Glutamatergic neuron (in vitro differentiated cells): ENCODE measurements around the gene PECR. TPM values are rescaled to one million over a fixed set of nuclear protein-coding genes. Genes with fewer than 3 reads are reported as not detected.

ENCODE experiments used
- DNase-seq: peaks from one replicate; pipeline ENCODE4 v3.0.0; 2022
- H3K27ac Mint-ChIP-seq: one replicate; pipeline ENCODE4 v1.8.0; 2020; ENCODE audit warnings: mild to moderate bottlenecking, mixed read lengths, inconsistent platforms; ENCODE audit not compliant: unreplicated experiment
- H3K27me3 Mint-ChIP-seq: one replicate; pipeline ENCODE4 v1.8.0; 2020; ENCODE audit warnings: mild to moderate bottlenecking, moderate library complexity, mixed read lengths, inconsistent platforms; ENCODE audit not compliant: unreplicated experiment
- H3K36me3 Mint-ChIP-seq: one replicate; pipeline ENCODE4 v1.8.0; 2020; ENCODE audit warnings: mild to moderate bottlenecking, mixed read lengths, inconsistent platforms; ENCODE audit not compliant: unreplicated experiment
- H3K4me1 Mint-ChIP-seq: one replicate; pipeline ENCODE4 v1.8.0; 2020; ENCODE audit warnings: mild to moderate bottlenecking, low read depth, mixed read lengths, inconsistent platforms; ENCODE audit not compliant: unreplicated experiment
- H3K4me3 Mint-ChIP-seq: one replicate; pipeline ENCODE4 v1.8.0; 2020; ENCODE audit warnings: mild to moderate bottlenecking, mixed read lengths, inconsistent platforms; ENCODE audit not compliant: unreplicated experiment
- H3K9me3 Mint-ChIP-seq: one replicate; pipeline ENCODE4 v1.8.0; 2020; ENCODE audit warnings: mild to moderate bottlenecking, moderate library complexity, mixed read lengths, inconsistent platforms; ENCODE audit not compliant: unreplicated experiment
- CTCF ChIP-seq: fragments of 200-600 bp; sonication (generic); IDR thresholded peaks from one replicate; pipeline ENCODE4 v1.5.0; 2021; ENCODE audit not compliant: partially characterized antibody, unreplicated experiment
- total RNA-seq: library from RNA; stranded (reverse); fragmentation: NEBNext Ultra II Directional; extraction: Animal tissue kit (Norgen Biotek cat#: 25700); gene quantifications from one replicate; pipeline ENCODE4 v1.2.1, GENCODE V29; 2021; ENCODE audit not compliant: unreplicated experiment

PECR gene
- total RNA-seq, 1 donor from 2014 or later, result 33.0 TPM

GRCh38 chr2:216039918-216040317 lies 41.7 kb downstream of the PECR start:
- Mint-ChIP-seq H3K4me3 (no peak overlapping the region), H3K36me3 (no peaks in the 10 kb centered on the region), H3K4me1 (peaks cover 9% of the 10 kb centered on the region), H3K9me3 (peaks cover 1% of the 10 kb centered on the region), H3K27me3 (peaks cover 2% of the 10 kb centered on the region), H3K27ac (no peak overlapping the region)
- no peak for DNase-seq
- TF ChIP-seq CTCF, result no peak

GRCh38 chr2:216034065-216034464 lies 47.5 kb downstream of the PECR start:
- Mint-ChIP-seq H3K27ac (peak overlapping the region; percentile 78), H3K27me3 (peaks cover 9% of the 10 kb centered on the region), H3K9me3 (peaks cover 8% of the 10 kb centered on the region), H3K4me3 (peak overlapping the region; percentile 39), H3K36me3 (no peaks in the 10 kb centered on the region), H3K4me1 (peaks cover 26% of the 10 kb centered on the region)
- DNase-seq, result peak; percentile 93
- peak; percentile 96 for TF ChIP-seq CTCF

GRCh38 chr2:216033403-216033802 lies 48.2 kb downstream of the PECR start:
- peak overlapping the region; percentile 78 for H3K27ac Mint-ChIP-seq
- peaks cover 9% of the 10 kb centered on the region for H3K27me3 Mint-ChIP-seq
- H3K9me3 Mint-ChIP-seq, result peaks cover 8% of the 10 kb centered on the region
- H3K36me3 Mint-ChIP-seq, result no peaks in the 10 kb centered on the region
- H3K4me1 Mint-ChIP-seq, result peaks cover 26% of the 10 kb centered on the region
- no peak for TF ChIP-seq CTCF
- DNase-seq, result no peak
- H3K4me3 Mint-ChIP-seq, result no peak overlapping the region

GRCh38 chr2:216031960-216032689 lies 49.5 kb downstream of the PECR start:
- Mint-ChIP-seq H3K27me3 (peaks cover 9% of the 10 kb centered on the region), H3K9me3 (peaks cover 8% of the 10 kb centered on the region), H3K27ac (no peak overlapping the region), H3K4me1 (peaks cover 26% of the 10 kb centered on the region), H3K36me3 (no peaks in the 10 kb centered on the region), H3K4me3 (no peak overlapping the region)
- no peak for TF ChIP-seq CTCF
- no peak for DNase-seq

- H3K27ac Mint-ChIP-seq, result no peak overlapping the region
- no peaks in the 10 kb centered on the region for H3K36me3 Mint-ChIP-seq
- H3K4me1 Mint-ChIP-seq, result peaks cover 22% of the 10 kb centered on the region
- DNase-seq, result no peak
- H3K27me3 Mint-ChIP-seq, result peaks cover 9% of the 10 kb centered on the region
- TF ChIP-seq CTCF, result no peak
- peaks cover 8% of the 10 kb centered on the region for H3K9me3 Mint-ChIP-seq
- H3K4me3 Mint-ChIP-seq, result no peak overlapping the region
Observed at GRCh38 chr2:216030216-216030615, 51.4 kb downstream of the PECR start.
